ENCODE measurements around the gene TRIM6. TPM values are rescaled to one million over a fixed set of nuclear protein-coding genes. Genes with fewer than 3 reads are reported as not detected.

The TRIM6 gene
- polyA plus RNA-seq, 3 donors: 0.11 to 0.44 (median 0.15) TPM

DNA sequence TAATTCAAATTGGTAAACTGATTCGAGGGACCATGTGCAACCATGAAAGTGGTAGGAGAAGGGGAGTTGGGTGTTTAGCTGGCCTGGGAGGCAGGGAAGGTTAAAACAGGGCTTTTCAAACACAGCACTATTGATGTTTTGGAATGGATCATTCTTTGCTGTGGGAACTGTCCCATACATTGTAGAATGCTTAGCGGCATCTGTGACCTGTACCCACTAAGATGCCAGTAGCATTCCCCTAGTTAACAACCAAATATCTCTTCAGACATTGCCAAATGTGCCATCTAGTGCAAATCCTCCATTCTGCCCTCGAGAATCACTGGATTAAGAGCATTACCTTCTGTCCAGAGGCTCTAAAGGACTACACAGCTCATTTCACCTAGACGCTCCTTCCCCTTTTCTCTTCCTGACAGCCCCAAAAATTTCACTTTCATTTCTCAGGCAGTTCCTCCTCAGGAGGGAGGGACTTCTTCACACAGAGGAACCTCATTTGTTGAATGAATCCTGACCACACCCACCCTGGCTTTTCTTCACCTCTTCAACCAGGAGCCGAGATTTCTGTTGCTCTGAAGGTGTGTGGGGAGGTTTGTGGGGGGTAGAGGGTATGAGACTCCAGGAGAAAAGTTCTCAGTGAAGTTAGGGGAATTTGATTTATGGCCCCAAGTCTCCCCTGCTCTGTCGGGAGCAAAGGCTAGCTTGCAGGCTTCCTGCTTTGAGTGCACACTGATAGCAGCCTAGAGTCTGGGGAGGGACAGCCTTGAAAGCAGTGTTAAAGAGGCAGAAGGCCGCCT, 28.2 kb downstream of the TRIM6 start, which contains the start of gene TRIM34:
TRIM34 (plus strand) TSS at position 513 of the 791 bp plus-strand sequence. CDS start 7,331 bp downstream, outside the sequence.
- Mint-ChIP-seq H3K9me3 (peaks cover 0 to 4% (median 0%) of the 10 kb centered on the region in 7 donors), H3K27me3 (ENCODE audit: low read depth in 3 of 3) (peaks cover 0 to 1% (median 1%) of the 10 kb centered on the region in 3 donors), H3K27ac (peak within 1 kb of the TSS; percentile 91 to 98 (median 96)), H3K4me3 (peak within 1 kb of the TSS; percentile 94 to 98), H3K4me1 (peaks cover 39% of the 10 kb centered on the region), H3K36me3 (peaks cover 11 to 15% of the 10 kb centered on the region in 2 donors)
- H3K4me2 ChIP-seq (replicated peaks; ENCODE audit: extremely low read depth, low read length, poor library complexity, severe bottlenecking): peak within 1 kb of the TSS; percentile 89
- peak; percentile 79 to 93 (median 85) for DNase-seq
- peak within 1 kb of the TSS; percentile 80 for H2AFZ ChIP-seq (ENCODE audit: insufficient read depth, low read depth, low read length, poor library complexity, severe bottlenecking)
- peaks cover 27 to 28% of the 10 kb centered on the region in 2 donors for H3K4me1 ChIP-seq (ENCODE audit: control insufficient read depth in 1 of 2, insufficient read depth in 2 of 2, low read length in 2 of 2)
- H4K20me1 ChIP-seq (ENCODE audit: insufficient read depth, low read length): no peaks in the 10 kb centered on the region
- WGBS (ENCODE audit: insufficient coverage): 23% methylated on average over 4 of the region's 7 CpGs
- no peaks in the 10 kb centered on the region for H3K9me3 ChIP-seq (replicated peaks in 1 of 2; ENCODE audit: control insufficient read depth in 1 of 2, insufficient read depth in 1 of 2, low read length in 2 of 2)
- H3K79me2 ChIP-seq (ENCODE audit: insufficient read depth, low read length): peaks cover 24% of the 10 kb centered on the region
- peak within 1 kb of the TSS; percentile 66 to 99 (median 87) for H3K4me3 ChIP-seq (replicated peaks in 1 of 3; ENCODE audit: low read depth in 2 of 3, low read length in 3 of 3)
- no peaks in the 10 kb centered on the region for H3K27me3 ChIP-seq (ENCODE audit: control insufficient read depth in 2 of 2, insufficient read depth in 2 of 2, low read length in 2 of 2)
- TF ChIP-seq, protein P1, sequence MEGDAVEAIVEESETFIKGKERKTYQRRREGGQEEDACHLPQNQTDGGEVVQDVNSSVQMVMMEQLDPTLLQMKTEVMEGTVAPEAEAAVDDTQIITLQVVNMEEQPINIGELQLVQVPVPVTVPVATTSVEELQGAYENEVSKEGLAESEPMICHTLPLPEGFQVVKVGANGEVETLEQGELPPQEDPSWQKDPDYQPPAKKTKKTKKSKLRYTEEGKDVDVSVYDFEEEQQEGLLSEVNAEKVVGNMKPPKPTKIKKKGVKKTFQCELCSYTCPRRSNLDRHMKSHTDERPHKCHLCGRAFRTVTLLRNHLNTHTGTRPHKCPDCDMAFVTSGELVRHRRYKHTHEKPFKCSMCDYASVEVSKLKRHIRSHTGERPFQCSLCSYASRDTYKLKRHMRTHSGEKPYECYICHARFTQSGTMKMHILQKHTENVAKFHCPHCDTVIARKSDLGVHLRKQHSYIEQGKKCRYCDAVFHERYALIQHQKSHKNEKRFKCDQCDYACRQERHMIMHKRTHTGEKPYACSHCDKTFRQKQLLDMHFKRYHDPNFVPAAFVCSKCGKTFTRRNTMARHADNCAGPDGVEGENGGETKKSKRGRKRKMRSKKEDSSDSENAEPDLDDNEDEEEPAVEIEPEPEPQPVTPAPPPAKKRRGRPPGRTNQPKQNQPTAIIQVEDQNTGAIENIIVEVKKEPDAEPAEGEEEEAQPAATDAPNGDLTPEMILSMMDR (IDR thresholded peaks at IDR 0.05): no peak
- H3K27ac ChIP-seq (ENCODE audit: low read depth in 1 of 2, low read length in 2 of 2): peak within 1 kb of the TSS; percentile 53 to 94
- no peaks in the 10 kb centered on the region for H3K36me3 ChIP-seq (replicated peaks in 1 of 2; ENCODE audit: control insufficient read depth in 1 of 2, insufficient read depth in 2 of 2, low read length in 2 of 2)
- peak within 1 kb of the TSS; percentile 77 for H3K9ac ChIP-seq (ENCODE audit: insufficient read depth, low read length, poor library complexity, severe bottlenecking)
- intact Hi-C loops (cut with micrococcal nuclease): loop anchor here in 1 of 2 donors (5.0 kb wide), 1 partner anchor 63 kb away; the partner anchor contains the start of genes TRIM22 and TRIM5

- Mint-ChIP-seq H3K9me3 (peaks cover 0 to 4% (median 0%) of the 10 kb centered on the region in 7 donors), H3K4me1 (peaks cover 40% of the 10 kb centered on the region), H3K27ac (peak overlapping the region; percentile 91 to 98 (median 96)), H3K4me3 (peak overlapping the region; percentile 94 to 98), H3K36me3 (peaks cover 11 to 15% of the 10 kb centered on the region in 2 donors), H3K27me3 (ENCODE audit: low read depth in 3 of 3) (peaks cover 0 to 1% (median 1%) of the 10 kb centered on the region in 3 donors)
- Histone ChIP-seq H3K27ac (ENCODE audit: low read depth in 1 of 2, low read length in 2 of 2) (peak overlapping the region; percentile 53 to 94), H3K9me3 (replicated peaks in 1 of 2; ENCODE audit: control insufficient read depth in 1 of 2, insufficient read depth in 1 of 2, low read length in 2 of 2) (no peaks in the 10 kb centered on the region), H3K36me3 (replicated peaks in 1 of 2; ENCODE audit: control insufficient read depth in 1 of 2, insufficient read depth in 2 of 2, low read length in 2 of 2) (no peaks in the 10 kb centered on the region), H3K4me1 (ENCODE audit: control insufficient read depth in 1 of 2, insufficient read depth in 2 of 2, low read length in 2 of 2) (peaks cover 27 to 28% of the 10 kb centered on the region in 2 donors), H3K79me2 (ENCODE audit: insufficient read depth, low read length) (peaks cover 24% of the 10 kb centered on the region), H3K9ac (ENCODE audit: insufficient read depth, low read length, poor library complexity, severe bottlenecking) (peak overlapping the region; percentile 77), H4K20me1 (ENCODE audit: insufficient read depth, low read length) (no peaks in the 10 kb centered on the region), H3K27me3 (ENCODE audit: control insufficient read depth in 2 of 2, insufficient read depth in 2 of 2, low read length in 2 of 2) (no peaks in the 10 kb centered on the region), H3K4me3 (replicated peaks in 1 of 3; ENCODE audit: low read depth in 2 of 3, low read length in 3 of 3) (peak overlapping the region; percentile 66 to 99 (median 87)), H3K4me2 (replicated peaks; ENCODE audit: extremely low read depth, low read length, poor library complexity, severe bottlenecking) (peak overlapping the region; percentile 89), H2AFZ (ENCODE audit: insufficient read depth, low read depth, low read length, poor library complexity, severe bottlenecking) (peak overlapping the region; percentile 80)
- TF ChIP-seq, protein P1 (IDR thresholded peaks at IDR 0.05): no peak
- intact Hi-C loops (cut with micrococcal nuclease): no loop called here
- no peak for DNase-seq
- 38% methylated on average over 4 of the region's 4 CpGs for WGBS (ENCODE audit: insufficient coverage)
These were observed 28.8 kb downstream of the TRIM6 start for GRCh38 chr11:5625281-5625680.
